ENCODE measurements around the gene PDE2A.

DNA sequence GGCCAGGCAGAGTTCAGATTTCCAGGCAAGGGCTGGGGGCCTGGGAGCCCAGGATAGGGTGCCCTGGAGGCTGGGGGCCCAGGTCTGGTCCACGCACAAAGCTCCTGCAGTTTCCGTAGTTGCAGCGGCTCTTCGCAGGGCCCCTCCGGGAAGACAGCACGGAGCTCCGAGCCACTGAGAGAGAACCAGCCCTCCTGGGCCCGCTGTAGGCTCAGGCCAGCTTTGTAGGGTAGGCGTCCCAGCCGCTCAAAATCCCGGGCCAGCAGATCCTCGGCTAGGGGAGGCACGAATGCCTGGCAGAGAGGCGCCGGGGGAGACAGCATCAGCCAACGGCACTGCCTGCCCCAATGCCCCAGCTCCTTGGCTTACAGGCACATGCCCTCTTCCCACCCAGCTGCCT, 23.6 kb upstream of the PDE2A start:
- TF ChIP-seq EZH2 (IDR thresholded peaks at IDR 0.05; ENCODE audit: low read depth), result no peak
- TF ChIP-seq, protein P1, sequence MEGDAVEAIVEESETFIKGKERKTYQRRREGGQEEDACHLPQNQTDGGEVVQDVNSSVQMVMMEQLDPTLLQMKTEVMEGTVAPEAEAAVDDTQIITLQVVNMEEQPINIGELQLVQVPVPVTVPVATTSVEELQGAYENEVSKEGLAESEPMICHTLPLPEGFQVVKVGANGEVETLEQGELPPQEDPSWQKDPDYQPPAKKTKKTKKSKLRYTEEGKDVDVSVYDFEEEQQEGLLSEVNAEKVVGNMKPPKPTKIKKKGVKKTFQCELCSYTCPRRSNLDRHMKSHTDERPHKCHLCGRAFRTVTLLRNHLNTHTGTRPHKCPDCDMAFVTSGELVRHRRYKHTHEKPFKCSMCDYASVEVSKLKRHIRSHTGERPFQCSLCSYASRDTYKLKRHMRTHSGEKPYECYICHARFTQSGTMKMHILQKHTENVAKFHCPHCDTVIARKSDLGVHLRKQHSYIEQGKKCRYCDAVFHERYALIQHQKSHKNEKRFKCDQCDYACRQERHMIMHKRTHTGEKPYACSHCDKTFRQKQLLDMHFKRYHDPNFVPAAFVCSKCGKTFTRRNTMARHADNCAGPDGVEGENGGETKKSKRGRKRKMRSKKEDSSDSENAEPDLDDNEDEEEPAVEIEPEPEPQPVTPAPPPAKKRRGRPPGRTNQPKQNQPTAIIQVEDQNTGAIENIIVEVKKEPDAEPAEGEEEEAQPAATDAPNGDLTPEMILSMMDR (conservative IDR thresholded peaks at IDR 0.05), result no peak

Measured in PC-9 (cell line).